IPS DF 19.7 (cell line): ENCODE data around the gene PLET1.

Experiments used
- DNase-seq: peaks from one replicate; pipeline ENCODE4 v3.0.0-alpha.2; 2013; ENCODE audit warnings: low read depth, low spot score

The PLET1 gene

DNA sequence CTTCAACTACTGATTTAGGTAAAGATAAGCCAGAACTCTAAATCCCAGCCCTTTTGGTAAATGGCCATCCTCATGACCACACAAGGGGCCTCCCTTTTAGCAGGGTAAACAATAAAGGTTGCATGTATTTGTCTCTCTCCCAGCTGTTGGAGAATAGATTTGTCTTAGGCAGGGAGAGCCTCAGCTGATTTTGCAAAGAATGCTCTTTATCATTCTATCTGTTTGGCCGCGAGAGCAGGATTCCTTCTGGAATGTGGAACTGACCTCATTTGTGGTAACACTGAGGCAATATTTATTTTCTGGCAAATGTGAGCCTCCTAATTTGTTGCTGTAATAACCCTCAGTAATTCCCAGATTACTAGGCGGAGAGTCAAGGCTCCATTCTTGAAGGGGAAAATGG is 19.2 kb downstream of the PLET1 start:
- DNase-seq: no peak

DNA sequence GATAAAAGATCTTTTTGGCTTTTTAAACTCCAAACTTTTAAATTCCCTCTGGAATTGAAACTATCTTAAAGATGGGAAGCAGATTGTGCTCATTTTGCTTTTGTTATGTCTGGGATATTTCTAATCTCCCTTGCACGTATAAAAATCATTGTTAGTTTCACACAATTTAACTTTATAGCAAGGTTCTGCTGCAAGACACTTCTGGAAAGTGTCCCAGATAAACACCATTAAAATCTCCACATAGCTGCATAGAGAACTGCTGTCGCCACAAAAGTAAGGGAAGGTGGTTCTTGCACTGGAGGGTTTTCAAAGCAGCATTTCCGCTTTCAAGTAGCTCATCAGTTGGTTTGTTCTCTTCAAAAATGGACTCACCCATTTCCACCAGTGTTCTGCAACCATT is 22.6 kb downstream of the PLET1 start:
- DNase-seq: no peak

- DNase-seq: no peak
Measured at GRCh38 chr11:112237451-112237850, 23.2 kb downstream of the PLET1 start.

DNA sequence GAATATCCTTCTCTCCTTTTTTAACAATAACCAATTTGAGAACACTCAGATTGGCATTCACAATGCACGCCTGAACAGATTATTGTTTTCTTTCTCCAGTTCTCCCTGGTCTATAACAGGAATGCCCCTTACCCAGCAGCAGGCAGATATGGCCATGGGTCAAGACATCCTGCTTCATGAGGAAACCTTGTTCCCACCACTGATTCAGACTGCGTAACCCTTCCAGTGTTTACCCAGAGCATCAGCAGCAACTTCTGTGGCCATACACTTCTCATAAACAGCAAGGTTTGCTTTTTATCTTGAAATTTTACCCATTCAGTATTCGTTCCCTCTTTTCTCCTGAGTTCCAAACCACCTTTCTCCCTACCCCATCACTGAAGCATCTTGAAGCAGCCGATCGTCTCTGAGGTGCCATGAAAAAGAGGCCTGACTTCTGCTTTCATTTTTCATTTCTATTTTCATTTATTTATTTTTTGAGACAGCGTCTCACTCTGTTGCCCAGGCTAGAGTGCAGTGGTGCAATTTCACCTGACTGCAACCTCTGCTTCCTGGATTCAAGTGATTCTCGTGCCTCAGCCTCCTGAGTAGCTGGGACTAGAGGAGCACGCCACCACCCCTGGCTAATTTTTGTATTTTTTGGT is 24.8 kb downstream of the PLET1 start:
- DNase-seq: no peak

DNA sequence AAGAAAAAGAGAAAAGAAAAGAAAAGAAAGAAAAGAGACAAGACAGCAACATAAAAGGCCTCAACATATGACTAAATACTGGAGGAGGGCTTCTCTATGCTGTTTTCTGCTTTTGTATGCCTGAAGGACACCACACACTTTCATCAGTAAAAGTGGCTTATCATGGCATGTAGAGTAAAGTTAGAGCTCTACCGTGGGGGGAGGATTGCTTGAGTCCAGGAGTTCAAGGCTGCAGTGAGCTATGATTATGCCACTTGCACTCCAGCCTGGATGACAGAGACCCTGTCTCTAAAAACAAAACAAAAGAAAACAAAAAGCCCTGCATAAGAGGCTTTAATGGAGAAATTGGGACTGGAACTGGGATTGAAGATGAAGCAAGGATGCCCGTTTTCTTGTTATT is 28.7 kb downstream of the PLET1 start:
- no peak for DNase-seq

DNA sequence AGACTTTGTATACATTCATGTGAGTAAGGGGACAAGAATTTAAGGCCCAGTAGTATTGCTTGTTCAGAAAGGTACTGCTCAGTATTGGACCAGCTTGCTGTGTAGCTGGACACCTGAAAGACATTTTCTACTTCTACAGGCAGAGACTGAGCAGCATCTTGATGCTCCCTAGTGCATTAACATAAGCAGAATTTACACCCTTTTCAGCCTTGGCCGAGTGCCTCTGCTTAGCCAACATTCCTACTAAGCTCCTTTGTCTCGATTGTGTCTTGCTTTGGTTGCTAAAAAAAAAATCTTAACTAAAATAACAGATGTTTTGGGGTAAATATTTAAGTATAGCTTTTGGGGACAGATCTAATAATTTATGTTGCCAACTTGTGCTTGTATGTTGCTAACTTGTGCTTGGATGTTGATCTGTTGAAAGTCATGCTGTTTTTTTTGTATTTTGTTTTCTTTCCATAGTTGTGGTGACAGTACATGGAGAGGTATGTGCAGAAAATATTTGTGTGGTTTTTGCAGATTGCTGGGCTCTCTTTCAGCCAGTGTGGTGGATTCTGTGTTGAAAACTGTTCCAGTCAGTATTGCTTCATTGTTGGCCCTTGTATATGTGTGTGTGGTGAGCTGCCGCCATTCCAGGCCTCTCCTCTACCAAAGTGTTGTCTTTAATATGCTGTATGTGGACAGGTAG is 30.8 kb downstream of the PLET1 start:
- no peak for DNase-seq

DNA sequence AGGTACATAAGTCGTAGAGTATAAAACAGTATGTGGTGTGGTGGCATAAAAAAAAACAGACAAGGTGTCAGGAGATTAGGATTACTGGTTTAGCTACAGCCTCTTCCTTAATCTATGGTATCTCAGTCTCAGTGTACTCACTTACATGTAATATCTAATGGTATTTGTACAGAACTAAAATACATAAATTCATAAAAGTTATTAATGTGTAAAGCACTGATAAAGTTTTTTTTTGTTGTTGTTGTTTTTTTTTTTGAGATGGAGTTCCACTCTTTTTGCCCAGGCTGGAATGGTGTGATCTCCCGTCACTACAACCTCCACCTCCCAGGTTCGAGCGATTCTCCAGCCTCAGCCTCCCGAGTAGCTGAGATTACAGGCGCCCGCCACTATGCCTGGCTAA is 31.5 kb downstream of the PLET1 start:
- no peak for DNase-seq

GRCh38 chr11:112228706-112229105 is 32.0 kb downstream of the PLET1 start:
- no peak for DNase-seq

- no peak for DNase-seq
Measured at GRCh38 chr11:112227471-112227870, 33.2 kb downstream of the PLET1 start.

GRCh38 chr11:112226831-112227401 is 33.7 kb downstream of the PLET1 start:
- DNase-seq: no peak

- DNase-seq: no peak
Measured at GRCh38 chr11:112226062-112226830, 34.4 kb downstream of the PLET1 start, which contains the start of gene PTS. Gene PTS (plus strand): TSS chr11:112226428. CDS start chr11:112226444, 16 bp downstream.

DNA sequence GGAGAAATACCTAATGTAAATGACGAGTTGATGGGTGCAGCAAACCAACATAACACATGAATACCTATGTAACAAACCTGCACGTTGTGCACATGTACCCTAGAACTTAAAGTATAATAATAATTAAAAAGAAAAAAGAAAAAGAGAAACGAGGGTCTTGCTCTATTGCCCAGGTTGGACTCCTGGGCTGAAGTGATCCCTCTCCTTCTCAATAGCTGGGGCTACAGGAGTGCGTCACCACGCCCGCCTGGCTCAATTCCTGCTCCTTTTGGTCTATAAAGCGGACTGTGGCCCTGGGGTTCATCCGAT is 35.0 kb downstream of the PLET1 start:
- DNase-seq: no peak

DNA sequence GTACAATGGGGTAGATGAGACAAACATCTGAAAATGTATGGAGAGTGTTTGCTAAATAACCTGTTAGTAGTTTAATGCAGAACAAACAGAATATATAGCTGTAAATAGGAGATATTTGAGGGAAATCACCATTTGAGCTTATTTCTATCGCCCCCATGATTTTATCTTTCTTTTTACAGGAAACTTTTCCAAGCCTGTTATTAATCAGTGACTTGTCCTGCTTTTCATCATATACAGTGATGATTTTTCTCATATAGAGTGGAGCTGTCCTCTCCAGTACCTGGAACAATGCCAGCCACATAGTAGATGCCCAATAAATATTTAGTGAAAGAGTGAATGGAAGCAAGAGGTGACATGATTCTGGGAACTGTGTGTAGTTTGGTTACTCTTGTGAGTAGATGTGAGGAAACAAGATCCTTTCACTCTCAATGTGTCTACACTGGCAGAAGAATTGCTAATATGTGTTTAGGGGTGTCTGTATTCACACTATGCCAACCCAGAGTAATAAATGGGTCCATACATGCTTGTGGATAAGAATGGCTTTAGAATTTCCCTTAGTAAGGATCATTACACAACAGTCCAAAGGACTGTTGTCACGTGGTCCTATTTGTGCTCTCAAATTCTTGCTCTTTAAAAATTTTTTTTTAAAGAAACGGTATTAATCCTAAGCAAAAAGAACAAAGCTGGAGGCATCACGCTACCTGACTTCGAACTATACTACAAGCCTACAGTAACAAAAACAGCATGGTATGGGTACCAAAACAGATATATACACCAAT is 36.7 kb downstream of the PLET1 start:
- DNase-seq: no peak

DNA sequence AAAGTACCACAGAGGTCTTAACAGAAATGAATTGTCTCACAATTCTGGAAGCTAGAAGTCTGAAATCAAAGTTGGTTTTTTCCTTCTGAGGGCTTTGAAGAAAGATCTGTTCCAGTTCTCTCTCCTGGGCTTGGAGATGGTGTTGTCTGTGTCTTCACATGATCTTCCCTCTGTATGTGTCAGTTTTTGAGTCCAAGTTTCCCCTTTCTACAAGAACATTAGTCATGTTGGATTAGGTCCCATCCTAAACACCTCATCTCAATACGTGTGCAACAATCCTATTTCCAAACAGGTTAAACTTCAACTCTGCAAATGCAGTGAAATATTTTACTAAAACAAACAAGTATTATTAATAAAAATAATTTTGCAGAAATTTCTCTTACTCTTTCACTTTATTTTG is 37.5 kb downstream of the PLET1 start:
- no peak for DNase-seq

GRCh38 chr11:112222303-112222702 is 38.4 kb downstream of the PLET1 start:
- DNase-seq: no peak

GRCh38 chr11:112221274-112221835 is 39.3 kb downstream of the PLET1 start:
- DNase-seq: no peak

DNA sequence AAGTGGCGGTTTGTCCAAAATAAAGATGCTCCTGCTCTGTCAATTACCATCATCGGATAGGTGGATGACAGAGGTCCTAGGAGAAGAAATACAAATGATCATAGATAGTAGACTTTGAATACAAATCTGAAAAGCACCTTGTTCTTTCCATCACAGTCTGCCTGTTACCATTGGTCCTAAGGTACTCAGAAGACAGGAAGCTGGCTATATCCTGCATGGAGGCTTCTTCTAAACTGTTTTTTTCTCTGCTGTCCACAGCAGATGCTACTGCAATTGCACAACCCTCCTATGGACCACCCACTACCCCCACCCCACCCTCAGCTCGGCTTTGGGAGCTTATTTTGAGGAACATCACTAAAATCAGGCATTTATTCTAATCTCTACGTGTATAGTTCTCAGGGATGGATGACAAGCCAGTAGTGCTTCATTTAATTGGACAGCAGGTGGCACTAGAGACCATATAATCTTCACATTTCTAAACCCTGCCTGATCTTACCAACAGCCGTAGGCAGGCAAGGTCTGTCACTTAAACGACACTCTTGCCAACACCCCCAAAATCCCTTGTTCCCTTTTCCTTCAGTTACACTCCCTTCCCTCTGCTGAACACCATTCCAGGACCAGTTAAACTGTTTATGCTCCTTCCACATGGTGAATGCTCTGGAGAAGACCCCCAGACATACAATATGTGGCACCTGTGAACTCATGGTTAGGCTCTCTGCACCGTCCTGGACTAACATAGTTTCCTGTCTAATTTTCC is 41.0 kb downstream of the PLET1 start:
- DNase-seq: no peak

GRCh38 chr11:112216561-112217105 is 44.0 kb downstream of the PLET1 start:
- DNase-seq: no peak

- DNase-seq: no peak
Measured at GRCh38 chr11:112215621-112216020, 45.0 kb downstream of the PLET1 start.

DNA sequence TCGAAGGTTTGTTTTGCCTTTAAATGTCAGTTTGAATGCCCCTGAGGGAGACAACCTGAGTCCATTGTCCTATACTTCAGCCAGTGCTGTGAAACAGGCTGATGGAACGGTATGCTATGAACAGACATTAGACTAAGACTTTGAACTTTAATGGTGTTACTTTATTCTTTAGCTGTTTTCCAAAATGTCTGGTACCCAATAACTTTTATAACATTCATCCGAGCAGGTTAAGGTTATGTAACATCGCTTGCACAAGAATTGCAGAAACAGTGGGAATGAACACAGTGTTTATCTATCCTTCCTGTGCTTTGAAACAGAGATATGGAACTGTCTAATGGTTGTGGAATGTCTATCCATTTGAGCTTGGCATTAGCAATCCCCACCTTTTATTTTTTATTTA is 46.9 kb downstream of the PLET1 start:
- no peak for DNase-seq
